Middle frontal gyrus (tissue), 1 donor: ENCODE results near the gene ACY1.
A peak's percentile ranks its signal among the peaks of the same experiment; 100 is the strongest.

Source experiments
- DNase-seq: peaks from one replicate; pipeline ENCODE4 v3.0.0-alpha.2; 2015; ENCODE audit warnings: low spot score; ENCODE audit errors: extremely low spot score

The ACY1 gene

DNA sequence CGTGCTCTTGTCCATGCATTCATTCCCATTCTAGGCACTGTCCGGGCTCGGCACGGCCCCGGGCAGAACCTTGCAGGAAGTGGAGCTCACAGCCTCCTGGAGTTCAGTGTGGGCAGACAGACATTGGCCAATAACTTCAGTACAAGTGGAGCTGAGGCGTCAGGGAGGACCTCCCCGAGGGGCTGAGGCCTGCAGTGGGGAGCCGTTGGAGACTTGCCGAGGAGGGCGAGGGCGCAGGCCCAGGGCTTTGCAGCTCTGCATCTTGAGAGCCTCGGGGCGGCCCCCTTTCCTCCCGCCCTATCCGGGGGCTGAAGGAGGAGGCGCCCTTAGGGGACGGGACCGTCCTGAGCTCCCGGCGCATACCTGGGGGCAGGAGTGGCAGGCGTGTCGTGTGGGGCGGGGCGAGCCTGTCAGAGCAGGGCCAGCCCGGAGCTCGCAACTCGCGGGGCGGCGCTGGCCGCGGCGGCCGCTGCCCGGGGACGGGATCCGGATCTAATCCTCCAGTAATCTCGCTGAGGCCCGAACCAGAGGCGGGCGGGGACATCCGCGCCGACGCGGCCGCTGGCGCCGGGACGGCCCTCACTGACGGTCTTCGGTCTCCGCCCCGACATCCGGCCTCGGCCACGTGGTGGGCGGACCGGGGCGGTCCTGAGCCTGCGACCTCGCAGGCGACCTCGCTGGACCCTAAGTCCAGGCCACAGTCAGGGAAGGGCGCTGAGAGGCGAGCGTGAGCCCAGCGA, at the start of gene ACY1:
Gene ACY1 (plus strand): TSS at position 698 of the 740 bp plus-strand sequence. CDS start 530 bp downstream, outside the sequence.
- DNase-seq = peak; percentile 61

DNA sequence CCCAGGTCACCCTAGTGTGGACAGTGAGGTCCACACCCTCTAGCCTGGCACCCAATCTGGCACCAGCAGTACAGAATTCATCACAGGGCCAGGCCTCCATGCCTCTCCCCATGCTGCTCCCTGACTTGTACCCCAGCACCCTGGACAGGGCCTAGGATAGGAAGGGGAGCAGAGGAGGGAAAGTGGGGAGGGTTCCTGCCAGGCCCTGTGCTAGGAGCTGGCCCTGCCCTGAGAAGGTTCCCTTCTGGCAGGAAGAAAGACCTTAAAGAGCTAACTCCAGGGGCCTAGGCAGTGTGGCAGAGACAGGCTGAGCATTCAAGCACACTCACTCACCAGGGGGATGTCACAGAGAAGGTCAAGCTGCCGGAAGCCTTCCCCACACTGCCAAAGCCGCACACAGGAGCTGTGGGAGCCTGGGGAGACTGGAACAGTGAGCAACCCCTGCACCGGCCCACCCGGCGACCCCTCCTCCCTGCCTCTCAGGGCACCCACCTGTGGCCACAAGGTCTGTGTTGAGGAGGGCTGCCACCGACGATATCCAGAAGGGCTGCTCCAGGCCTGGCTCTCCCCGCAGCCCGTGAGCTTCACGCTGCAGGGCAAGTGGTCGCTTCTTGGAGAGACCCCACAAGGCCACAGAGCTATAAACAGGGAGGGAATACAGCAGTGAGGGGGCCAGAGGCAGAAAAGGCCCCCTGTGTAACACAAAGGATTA, 49.0 kb upstream of the ACY1 start:
- DNase-seq = no peak

DNA sequence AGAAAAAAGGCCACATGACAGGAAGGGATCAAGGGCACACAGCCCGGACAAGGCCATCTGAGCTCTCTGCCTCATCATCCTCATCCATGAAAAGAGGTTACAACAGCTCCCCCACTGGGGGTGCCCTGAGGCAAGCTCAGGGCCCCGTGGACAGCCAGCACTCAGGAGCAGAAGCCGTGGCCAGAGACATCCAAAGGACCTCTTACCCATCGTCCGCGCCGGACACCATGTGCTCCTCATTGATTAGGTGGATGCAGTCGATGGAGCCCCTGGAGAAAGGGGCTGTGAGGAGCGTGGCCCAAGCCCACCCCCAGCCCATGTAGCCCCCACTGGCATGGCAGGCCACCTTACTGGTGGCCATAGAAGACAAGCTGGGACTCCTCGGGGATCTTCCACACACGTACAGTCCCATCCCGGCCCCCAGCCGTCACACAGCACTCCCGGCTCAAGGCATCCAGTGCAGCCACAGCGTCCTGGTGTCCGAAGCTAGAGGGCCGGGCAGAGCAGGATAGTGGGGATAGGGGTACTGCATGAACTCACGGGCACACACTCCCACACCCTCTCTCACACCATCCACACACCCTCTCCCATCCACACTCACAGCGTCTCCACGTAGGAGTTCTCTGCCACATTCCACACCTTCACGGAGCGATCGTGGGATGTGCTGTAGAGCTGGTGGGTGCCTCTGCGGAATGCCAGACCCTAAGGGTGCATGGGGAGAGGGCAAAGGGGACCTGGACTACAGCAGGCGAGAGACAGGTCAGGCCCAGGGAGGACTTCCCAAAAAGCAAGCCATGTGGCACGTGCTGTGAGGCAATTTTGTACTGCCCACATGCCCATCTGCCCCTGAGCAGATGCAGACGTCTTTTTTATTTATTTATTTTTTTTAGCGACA, 48.1 kb upstream of the ACY1 start:
- no peak for DNase-seq

DNA sequence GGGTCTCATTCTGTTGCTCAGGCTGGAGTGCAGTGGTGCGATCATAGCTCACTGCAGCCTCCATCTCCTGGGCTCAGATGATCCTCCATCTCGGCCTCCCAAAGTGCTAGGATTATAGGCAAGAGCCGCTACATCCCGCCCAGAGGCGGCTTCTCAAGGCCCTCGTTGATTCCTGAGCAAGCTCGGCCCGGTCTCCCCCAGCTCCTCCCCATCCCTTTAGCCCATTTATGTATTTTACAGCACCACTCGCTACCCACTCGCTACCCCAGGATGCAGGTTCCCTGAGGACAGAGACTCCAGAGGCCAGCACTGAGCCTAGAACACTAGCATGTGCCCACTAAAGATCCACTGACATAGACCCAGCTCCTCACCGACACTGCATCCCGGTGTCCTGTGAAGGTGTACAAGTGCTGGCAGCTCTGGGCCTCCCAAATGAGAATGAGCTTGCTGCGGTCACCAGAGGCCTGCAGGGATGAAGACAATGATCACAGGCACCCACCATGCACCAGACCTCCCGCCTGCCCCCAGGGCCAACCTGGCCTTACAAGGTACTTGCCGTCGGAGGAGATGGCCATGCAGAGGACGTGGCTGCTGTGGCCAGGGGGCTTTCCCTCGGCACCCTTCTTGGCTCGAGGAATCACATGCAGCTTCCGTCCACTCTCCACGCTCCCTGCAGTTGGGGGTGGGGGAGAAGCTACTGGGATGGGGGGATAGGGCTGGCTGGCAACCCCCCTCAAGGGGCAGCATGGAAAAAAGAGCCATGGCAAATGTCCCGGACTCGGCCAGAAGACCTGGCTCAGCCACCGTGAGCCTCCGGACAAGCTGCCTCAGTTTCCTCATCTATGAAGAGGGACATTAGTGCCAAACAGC, 47.2 kb upstream of the ACY1 start:
- no peak for DNase-seq

DNA sequence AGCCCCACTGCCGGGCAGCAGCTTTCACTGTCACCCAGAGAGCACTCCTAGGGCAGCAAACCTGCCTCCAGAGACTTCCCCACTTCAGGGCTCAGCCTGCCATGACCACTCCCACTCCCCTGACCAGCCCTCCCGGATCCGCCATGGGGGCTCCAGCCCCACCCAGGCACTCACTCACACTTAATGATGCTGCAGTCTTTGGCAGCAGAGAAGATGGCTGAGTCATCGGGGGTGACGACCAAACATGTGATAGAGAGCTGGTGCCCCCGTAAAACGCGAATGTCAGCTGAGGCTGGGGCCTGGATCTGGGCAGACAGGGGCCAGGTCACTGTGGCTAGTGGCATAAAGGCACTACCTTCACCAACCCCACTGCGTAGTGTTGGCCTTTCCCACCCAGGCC, 46.3 kb upstream of the ACY1 start:
- DNase-seq = no peak

DNA sequence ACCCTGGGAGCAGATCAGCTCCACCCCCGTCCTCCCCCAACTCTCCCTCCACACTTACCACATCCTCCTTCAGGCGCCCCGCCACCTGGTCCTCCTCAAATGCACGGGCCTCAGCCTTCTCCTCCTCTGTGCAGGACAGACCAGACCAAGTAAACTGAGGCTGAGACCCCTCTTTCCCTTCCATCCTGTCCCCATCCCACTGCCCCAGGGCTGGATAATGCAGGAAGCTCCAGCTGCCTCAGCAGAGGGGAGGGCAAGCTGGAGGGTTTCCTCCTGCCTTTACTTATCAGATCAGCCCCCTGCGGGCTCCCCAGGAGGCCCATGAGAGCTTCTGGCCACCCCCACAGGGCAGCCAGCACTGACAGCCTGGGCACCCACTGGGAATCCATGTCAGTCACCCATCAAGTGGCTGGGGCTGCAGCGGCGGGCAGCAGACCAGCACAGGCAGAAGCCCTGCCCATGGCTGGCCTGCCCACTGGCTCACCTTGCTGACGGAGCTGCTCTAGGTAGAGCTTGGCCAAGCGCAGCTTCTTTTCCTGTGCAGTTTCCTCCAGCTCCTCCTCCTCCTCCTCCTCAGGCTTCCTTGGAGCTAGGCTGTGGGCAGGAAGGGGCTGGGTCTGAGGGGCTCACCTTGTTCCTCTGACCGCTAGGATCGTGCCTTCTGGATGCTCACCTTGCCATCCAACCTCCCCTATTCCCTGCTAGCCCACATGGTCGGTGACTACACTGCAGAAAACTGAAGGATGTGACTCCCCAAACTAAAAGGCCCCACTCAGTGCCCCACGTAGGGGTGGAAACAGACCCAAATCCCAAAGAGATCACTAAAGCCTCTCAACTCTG, 45.5 kb upstream of the ACY1 start:
- DNase-seq = no peak

DNA sequence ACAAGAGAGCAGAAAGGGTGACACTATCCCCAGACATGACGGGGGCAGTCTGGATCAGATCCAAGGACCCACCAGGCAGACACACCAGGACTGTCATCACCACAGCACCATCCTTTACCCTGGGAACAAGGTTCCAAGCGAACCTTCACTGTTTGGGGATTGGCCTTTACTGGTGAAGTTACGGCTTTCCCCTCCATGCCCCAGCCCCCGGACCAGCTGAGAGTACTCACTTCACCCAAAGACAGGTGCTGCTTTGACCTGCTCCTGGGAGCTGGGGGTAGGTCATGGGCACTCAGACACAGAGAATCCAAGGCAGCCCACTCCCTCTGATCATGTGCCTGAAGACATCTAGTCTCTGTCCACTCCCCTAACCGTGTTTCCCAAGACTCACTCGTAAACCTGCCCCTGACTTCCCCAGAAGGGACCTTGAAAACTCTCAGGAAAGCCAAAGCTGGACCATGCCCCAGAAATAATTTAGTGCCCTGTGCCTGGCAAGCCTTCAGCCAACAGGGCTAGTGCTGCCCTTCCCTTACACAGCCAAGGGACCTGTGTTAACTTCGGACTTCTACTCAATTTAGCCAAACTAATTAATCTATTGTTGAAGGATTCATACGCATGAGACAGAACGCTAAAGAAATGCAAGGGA, 44.4 kb upstream of the ACY1 start:
- DNase-seq = no peak

DNA sequence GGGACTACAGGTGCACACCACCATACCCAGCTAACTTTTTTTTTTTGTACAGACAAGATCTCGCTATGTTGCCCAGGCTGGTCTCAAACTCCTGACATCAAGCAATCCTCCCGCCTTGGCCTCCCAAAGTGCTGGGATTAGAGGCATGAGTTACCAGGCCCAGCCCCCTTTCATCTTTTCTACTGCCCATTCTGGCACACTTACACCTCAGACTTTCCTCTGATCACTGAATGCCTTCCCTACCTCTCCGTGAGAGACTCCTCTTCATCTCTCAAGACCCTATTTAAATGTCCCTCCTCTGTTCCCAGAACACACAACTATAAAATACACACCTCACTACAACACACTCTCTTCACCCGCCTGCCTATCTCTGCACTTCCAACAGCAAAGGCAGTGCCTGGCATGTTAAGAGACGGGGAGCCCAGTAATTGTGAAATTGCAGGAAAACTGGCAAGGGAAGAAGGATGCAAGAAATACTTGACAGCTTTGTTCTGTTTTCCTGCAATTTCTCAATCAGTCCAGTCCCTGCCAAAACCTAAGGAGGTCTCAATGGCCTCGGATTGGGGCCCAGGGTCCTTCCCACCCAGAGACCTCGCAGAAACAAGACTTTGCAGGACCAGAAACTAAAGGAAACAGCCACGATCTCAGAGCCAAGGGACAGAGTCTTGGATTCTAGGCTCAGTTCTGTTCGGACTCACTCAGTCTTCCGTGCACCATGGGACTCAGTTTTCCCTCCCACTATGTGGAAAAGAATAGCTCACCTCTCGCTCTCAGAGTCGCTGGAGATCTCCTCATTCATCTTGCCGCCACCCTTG, 42.5 kb upstream of the ACY1 start:
- no peak for DNase-seq

DNA sequence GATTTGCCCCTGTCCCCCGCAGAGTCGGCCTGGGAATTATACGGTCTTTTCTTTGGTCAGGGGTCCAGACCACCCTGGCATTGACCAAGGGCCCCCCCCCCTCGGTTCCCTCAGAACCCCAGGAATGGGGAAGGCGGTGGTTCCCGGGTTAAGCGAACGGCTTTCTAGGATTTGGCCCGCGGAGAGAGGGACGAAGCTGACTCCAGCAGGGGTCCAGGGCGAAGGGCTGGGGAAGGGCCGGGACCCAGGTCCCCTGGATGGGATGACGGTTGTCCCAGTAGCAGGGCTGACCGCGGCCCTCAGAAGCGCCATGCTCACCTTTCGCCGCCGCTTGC, 41.9 kb upstream of the ACY1 start:
- DNase-seq = no peak

DNA sequence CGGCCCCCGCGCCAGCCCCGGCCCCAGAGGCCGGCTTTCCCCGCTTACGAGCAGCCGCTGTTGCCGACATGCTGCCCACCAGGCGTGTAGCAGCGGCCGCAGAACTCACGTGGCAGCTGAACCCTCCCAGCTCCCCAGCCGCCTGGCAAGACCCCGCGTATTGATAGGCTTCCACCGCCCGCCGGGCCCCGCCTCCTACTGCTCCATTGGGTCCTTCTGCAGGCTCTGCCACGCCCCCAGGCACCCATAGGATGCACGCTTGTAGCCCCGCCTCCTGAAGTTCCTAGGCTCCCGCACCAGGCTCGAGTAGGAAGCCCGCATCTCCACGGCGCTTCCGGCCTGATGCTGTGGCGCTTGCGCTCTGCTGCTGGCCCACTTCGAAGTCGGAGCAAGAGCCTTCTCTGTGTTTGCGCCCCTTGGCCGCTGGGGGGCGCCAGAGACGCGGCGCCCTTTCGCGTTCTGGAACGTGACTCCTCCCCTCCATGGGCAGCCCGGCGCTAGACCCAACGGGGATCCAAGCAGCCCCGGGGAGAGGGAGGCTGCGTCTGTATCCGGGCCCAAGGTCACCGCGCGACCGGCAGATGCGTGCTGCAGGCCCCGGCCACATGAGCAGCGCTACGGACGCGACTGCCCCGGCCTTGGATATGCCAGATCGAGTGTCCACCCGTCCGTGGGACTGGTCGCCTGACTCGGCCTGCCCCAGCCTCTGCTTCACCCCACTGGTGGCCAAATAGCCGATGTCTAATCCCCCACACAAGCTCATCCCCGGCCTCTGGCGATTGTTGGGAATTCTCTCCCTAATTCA, 41.3 kb upstream of the ACY1 start, which contains the start of the genes PARP3 and RRP9:
Gene PARP3 (plus strand): TSS at position 566 of the 805 bp plus-strand sequence. CDS start 993 bp downstream, outside the sequence.
Gene RRP9 (minus strand): TSS at position 107 of the 805 bp plus-strand sequence. CDS start 37 bp downstream, at position 70.
- peak; percentile 100 for DNase-seq

DNA sequence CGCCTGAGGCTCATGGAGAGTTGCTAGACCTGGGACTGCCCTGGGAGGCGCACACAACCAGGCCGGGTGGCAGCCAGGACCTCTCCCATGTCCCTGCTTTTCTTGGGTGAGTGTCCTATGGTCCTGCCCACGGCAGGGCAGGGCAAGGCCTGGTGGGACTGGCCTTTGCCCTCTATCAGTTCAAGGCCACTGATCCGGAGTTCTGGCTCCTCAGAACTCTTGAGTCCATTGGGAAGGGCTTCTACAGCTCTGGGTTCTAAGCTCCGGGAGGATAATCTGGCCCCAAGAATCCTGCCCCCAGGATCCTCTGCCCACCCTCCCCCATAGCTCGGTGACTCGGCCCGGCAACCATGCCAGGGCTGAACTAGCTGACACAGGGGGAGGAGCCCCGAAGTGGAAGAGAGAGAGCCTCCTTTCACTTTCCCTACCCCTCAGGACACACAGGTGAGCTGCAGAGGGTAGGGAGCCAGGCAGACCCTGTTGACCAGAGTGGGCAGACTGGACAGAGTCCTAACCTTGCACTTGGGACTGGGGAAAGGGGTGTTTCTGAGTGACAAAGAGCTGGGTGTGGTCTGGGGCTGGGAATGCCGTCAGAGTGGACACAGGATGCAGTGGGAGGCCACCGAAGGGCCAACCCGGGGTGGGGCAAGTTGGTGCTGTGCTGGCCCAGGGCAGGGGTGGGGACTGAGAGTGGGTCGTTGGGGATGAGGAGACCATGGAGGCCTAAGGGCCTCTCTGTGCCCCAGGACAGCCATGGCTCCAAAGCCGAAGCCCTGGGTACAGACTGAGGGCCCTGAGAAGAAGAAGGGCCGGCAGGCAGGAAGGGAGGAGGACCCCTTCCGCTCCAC, 40.5 kb upstream of the ACY1 start:
- DNase-seq = no peak

DNA sequence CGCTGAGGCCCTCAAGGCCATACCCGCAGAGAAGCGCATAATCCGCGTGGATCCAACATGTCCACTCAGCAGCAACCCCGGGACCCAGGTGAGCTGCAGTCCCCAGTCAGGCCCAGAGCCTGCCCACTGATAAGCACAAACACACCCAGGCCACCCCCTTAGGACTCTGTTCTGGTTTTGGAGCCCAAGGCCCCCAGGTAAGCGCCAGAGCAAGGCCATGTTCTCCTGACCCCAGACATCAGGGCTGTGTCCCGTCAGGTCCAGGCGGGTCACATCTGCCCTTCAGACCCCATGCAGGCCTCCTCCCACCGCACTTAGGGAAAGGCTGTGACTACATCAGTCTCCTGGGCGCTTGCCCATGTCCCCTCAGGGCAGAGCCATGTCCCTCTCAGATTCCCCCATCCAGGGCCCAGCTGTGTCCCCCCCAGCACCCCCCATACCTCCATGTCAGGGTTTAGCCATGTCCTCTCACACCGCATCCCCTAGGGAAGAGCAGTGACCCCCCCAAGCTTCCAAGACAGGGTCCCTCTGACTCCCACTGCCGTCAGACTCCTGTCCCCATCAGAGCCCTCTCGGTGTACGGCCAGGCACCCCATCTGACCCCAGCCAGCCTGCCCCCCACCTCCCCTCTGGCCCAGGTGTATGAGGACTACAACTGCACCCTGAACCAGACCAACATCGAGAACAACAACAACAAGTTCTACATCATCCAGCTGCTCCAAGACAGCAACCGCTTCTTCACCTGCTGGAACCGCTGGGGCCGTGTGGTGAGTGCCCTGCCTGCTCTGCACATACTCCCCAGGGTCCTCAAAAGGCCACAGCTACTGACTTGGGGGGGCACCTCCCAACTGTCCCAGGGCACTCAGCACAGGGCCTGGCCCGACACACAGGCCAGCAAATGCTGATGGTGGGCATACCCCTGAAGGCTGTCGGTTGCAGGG, 39.6 kb upstream of the ACY1 start:
- DNase-seq = no peak

DNA sequence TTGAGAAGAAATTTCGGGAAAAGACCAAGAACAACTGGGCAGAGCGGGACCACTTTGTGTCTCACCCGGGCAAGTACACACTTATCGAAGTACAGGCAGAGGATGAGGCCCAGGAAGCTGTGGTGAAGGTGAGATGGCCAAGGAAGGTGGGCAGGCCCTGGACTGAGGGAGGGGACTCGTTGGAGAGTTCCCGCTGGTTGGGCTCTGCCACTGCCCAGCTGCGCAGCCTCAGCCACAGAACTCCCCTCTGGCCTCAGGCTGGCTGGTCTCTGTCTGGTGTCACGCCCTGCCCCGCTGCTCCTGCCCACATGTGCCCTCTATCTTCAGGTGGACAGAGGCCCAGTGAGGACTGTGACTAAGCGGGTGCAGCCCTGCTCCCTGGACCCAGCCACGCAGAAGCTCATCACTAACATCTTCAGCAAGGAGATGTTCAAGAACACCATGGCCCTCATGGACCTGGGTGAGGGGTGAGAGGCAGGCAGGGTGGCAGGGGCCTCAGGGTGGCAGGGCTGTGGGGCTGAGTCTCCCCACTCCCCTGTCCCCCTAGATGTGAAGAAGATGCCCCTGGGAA, 38.8 kb upstream of the ACY1 start:
- DNase-seq = no peak

DNA sequence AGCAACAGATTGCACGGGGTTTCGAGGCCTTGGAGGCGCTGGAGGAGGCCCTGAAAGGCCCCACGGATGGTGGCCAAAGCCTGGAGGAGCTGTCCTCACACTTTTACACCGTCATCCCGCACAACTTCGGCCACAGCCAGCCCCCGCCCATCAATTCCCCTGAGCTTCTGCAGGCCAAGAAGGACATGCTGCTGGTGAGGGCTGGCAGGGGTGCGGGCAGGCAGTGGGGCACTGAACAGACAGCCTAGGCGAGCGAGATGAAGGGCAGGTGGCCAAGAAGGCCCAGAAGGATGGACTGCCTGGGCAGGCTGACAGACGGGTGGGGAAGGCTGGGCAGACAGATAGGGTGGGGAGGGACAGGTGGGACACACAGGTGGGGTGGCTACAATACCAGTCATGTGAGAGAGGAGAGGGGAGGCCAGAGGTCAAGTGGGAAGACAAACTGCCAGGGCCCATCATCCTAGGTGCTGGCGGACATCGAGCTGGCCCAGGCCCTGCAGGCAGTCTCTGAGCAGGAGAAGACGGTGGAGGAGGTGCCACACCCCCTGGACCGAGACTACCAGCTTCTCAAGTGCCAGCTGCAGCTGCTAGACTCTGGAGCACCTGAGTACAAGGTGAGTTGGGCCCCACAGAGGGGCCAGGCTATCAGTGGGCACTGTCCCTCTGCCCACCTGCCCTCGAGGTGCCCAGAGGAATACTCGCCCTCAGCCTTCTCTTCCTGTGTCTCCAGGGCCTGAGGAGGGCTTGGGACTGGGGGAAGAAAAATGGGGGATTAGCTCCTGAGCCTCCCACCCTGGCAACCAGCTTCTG, 38.1 kb upstream of the ACY1 start:
- DNase-seq = no peak
